K562 (cell line): ENCODE measurements around the gene CNTN2. TPM values are rescaled to one million over a fixed set of nuclear protein-coding genes. Genes with fewer than 3 reads are reported as not detected.

ENCODE experiments used
- ATAC-seq: fragments of 200-7000 bp; cut with Tn5 transposase; 3 replicates; pipeline ENCODE4 v1.9.1; 2020; ENCODE audit warnings: moderate library complexity
- BruUV-seq: library from RNA; stranded (reverse); fragments of 400-500 nt; replicated peaks from 2 replicates; lab custom pipeline; 2021; lab: Mats Ljungman, UMichigan
- CTCF ChIA-PET: fragments of 300-600 bp; formaldehyde crosslinking; extraction: SDS; loops from one replicate; lab custom pipeline; 2021; ENCODE audit warnings: low intra/inter-chr PET ratio; lab: Yijun Ruan, JAX
- POLR2A ChIA-PET: fragments of 300-600, 350-650 bp; sonication (Branson Sonifier 250); formaldehyde crosslinking; extraction: SDS; loops from one replicate; lab custom pipeline; 2021; ENCODE audit warnings: antibody characterized with exemption, inconsistent platforms; lab: Yijun Ruan, JAX
- DNase-seq, 4 experiments: peaks; one replicate each; pipeline versions ENCODE4 v3.0.0 to v3.0.0-alpha.2; 2011 to 2018; ENCODE audit warnings: low spot score in 3 of 4, mixed read lengths in 3 of 4; ENCODE audit errors: extremely low read depth in 1 of 4
- FAIRE-seq: peaks from 2 replicates; lab custom pipeline; 2011; peaks lifted over from hg19 to GRCh38; lab: Jason Lieb, UNC
- H2AFZ ChIP-seq: 2 replicates; pipeline ENCODE4 v1.6.0; 2011; ENCODE audit warnings: low read depth, low read length, control low read depth, inconsistent platforms
- H3K27ac ChIP-seq: fragments of 200-600 bp; 3 replicates; pipeline ENCODE4 v1.8.0; 2011; ENCODE audit warnings: low read depth, mild to moderate bottlenecking, control low read depth, inconsistent platforms, low read length, moderate library complexity, mixed read lengths; ENCODE audit errors: extremely low read depth
- H3K27me3 ChIP-seq, 2 experiments: fragments of 300-600 bp in 1 of 2; 2 replicates in 1 of 2; 3 replicates in 1 of 2; pipeline versions ENCODE4 v1.6.0 to v1.8.0; 2011; ENCODE audit warnings: inconsistent platforms in 2 of 2, low read length in 2 of 2, mild to moderate bottlenecking in 1 of 2, mixed read lengths in 1 of 2, moderate library complexity in 1 of 2; ENCODE audit not compliant: control insufficient read depth in 2 of 2, insufficient read depth in 2 of 2
- H3K36me3 ChIP-seq: fragments of 300-600 bp; 3 replicates; pipeline ENCODE4 v1.8.0; 2011; ENCODE audit warnings: mild to moderate bottlenecking, low read length, inconsistent platforms; ENCODE audit not compliant: control insufficient read depth, insufficient read depth
- H3K4me1 ChIP-seq, 2 experiments: fragments of 200-600 bp in 1 of 2; replicated peaks in 1 of 2; 2 replicates in 1 of 2; 3 replicates in 1 of 2; pipeline versions ENCODE4 v1.5.1 to v1.8.0; 2011; ENCODE audit warnings: inconsistent platforms in 2 of 2, low read length in 2 of 2, mild to moderate bottlenecking in 1 of 2, mixed read lengths in 1 of 2, moderate library complexity in 1 of 2; ENCODE audit not compliant: control insufficient read depth in 2 of 2, insufficient read depth in 2 of 2
- H3K4me2 ChIP-seq: 2 replicates; pipeline ENCODE4 v1.6.1; 2011; ENCODE audit warnings: low read length, control low read depth, inconsistent platforms, mixed read lengths; ENCODE audit not compliant: insufficient read depth
- H3K4me3 ChIP-seq: fragments of 200-600 bp; sonication (generic), shearing (Covaris generic); 2 replicates; pipeline ENCODE4 v1.5.1; 2016; ENCODE audit warnings: control low read depth, inconsistent platforms
- H3K79me2 ChIP-seq: fragments of 200-600 bp; 3 replicates; pipeline ENCODE4 v1.8.0; 2011; ENCODE audit warnings: low read length, inconsistent platforms; ENCODE audit not compliant: control insufficient read depth, insufficient read depth
- H3K9ac ChIP-seq, 2 experiments: 2 replicates each; pipeline versions ENCODE4 v1.6.0 to v1.6.1; 2011; ENCODE audit warnings: low read depth in 2 of 2, low read length in 2 of 2, control low read depth in 1 of 2, inconsistent platforms in 1 of 2, mild to moderate bottlenecking in 1 of 2, mixed read lengths in 1 of 2; ENCODE audit not compliant: insufficient read depth in 1 of 2
- H3K9me1 ChIP-seq: one replicate; pipeline ENCODE4 v1.6.0; 2011; ENCODE audit warnings: inconsistent platforms, mild to moderate bottlenecking, low read length, moderate library complexity; ENCODE audit not compliant: control insufficient read depth, insufficient read depth
- H3K9me3 ChIP-seq: replicated peaks from 2 replicates; pipeline ENCODE4 v1.5.1; 2011; ENCODE audit warnings: low read depth, low read length, inconsistent platforms; ENCODE audit not compliant: control insufficient read depth, insufficient read depth
- H4K20me1 ChIP-seq: replicated peaks from 2 replicates; pipeline ENCODE4 v1.6.1; 2011; ENCODE audit warnings: low read length, inconsistent platforms, mixed read lengths; ENCODE audit not compliant: control insufficient read depth, insufficient read depth
- ARID3B ChIP-seq: fragments of 250-450 bp; sonication (Bioruptor Pico); IDR thresholded peaks from 2 replicates; pipeline ENCODE4 v1.4.0; 2020; ENCODE audit warnings: borderline replicate concordance
- CREB3L1 ChIP-seq: fragments of 450-650 bp; IDR thresholded peaks from 2 replicates; pipeline ENCODE4 v1.6.1; 2014; ENCODE audit warnings: low read depth, mild to moderate bottlenecking, moderate library complexity, borderline replicate concordance
- CTBP1 ChIP-seq: fragments of 450-650 bp; IDR thresholded peaks from 2 replicates; pipeline ENCODE4 v1.6.1; 2016; ENCODE audit warnings: borderline replicate concordance
- CTCFL ChIP-seq: IDR thresholded peaks from 2 replicates; pipeline ENCODE4 v1.6.1; 2011; ENCODE audit warnings: borderline replicate concordance, low read depth, mild to moderate bottlenecking, moderate library complexity, low read length; ENCODE audit not compliant: insufficient read depth, poor library complexity, severe bottlenecking
- FIP1L1 ChIP-seq: fragments of 200-400 bp; formaldehyde crosslinking; IDR thresholded peaks from 2 replicates; pipeline ENCODE4 v1.6.1; 2018; ENCODE audit warnings: mild to moderate bottlenecking, low read depth, low read length; ENCODE audit not compliant: poor library complexity, severe bottlenecking
- NFIX ChIP-seq: fragments of 250-450 bp; sonication (Bioruptor Pico); IDR thresholded peaks from 2 replicates; pipeline ENCODE4 v1.4.0; 2020; ENCODE audit warnings: low read depth, mild to moderate bottlenecking, moderate library complexity
- RBM34 ChIP-seq: fragments of 200-400 bp; formaldehyde crosslinking; IDR thresholded peaks from 2 replicates; pipeline ENCODE4 v1.6.1; 2018; ENCODE audit warnings: low read length, borderline replicate concordance; ENCODE audit not compliant: insufficient read depth
- ZBTB33 ChIP-seq: sonication (generic); formaldehyde crosslinking; IDR thresholded peaks from 2 replicates; pipeline ENCODE4 v1.8.1; 2023; ENCODE audit warnings: mild to moderate bottlenecking, missing genetic modification reagents
- WGBS: fragments of 100-300 bp; shearing (Covaris generic); methylation state at CpG from one replicate; pipeline ENCODE4 v1.1.6; 2016; ENCODE audit warnings: low coverage, mixed read lengths; ENCODE audit not compliant: insufficient coverage; ENCODE audit errors: missing lambda C conversion rate; 5-methylcytosine and 5-hydroxymethylcytosine counted together
- in situ Hi-C: fragments of 300-500 bp; cut with MboI; formaldehyde crosslinking; loops from 4 replicates; pipeline ENCODE4 v1.15.0; 2018; ENCODE audit warnings: inconsistent platforms, mixed read lengths
- intact Hi-C: fragments of 100-400 bp; cut with micrococcal nuclease; formaldehyde crosslinking; loops from 2 replicates; pipeline ENCODE4 v1.14.2; 2022
- polyA plus RNA-seq, 8 experiments: library from polyadenylated mRNA; depleted of rRNA in 4 of 8; stranded (reverse) in 5 of 8; unstranded in 3 of 8; fragments of >200 nt; fragmentation: Nextera tagmentation in 2 of 8; fragmentation: Illumina TruSeq in 1 of 8; extraction: Ambion mirVana in 2 of 8; extraction: Trizol in 1 of 8; gene quantifications; 2 replicates each; pipeline versions ENCODE4 v1.2.1 to v1.2.3, GENCODE V29; 2011 to 2014; ENCODE audit warnings: inconsistent platforms in 1 of 8, missing spikeins in 1 of 8
- total RNA-seq, 7 experiments: library from RNA; depleted of rRNA in 6 of 7; stranded (reverse); fragments of >200 nt in 6 of 7; fragmentation: Illumina TruSeq in 2 of 7; extraction: Trizol in 2 of 7; gene quantifications; 2 replicates each; pipeline versions ENCODE4 v1.2.1 to v1.2.3, GENCODE V29; 2011 to 2021; ENCODE audit warnings: low replicate concordance in 1 of 7

CNTN2 gene
- total and polyA plus RNA-seq, 9 of the 15 experiments (the other 6 are each of a cell fraction or from before 2014, with no cell fraction given) = not detected

DNA sequence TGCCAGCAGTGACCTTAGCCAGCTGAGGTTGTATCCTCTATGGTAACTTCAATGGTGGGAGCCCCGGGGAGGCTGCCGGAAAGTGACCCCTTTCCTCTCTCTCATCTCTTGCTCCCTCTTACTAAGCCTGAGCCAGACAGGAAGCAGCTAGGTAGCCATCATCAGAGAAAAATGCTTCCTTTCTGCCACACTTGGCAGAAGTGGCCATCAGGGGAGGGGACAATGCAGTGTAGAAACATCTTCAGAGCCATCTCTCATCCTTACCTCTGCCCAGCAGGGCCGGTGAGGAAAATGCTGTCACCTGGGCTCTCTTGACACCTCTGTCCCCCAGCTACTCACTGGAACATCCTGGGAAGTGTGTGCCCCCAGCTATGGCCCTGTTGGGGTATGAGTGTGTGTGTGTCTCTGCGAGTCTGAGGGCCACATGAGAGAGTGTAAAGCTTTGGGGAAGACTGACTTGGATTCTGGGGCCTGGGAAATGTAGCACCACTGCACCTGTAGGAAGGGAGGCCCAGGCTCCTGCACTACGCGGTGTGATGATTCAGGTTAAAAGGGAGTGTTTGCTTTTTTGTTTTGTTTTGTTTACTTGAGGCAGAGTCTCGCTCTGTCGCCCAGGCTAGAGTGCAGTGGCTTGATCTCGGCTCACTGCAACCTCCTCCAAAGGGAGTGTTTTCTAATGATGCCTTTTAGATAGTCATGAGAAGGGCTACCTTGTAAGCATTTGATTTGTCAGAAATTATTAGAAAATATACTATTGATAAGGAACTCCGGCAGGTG, 48.7 kb upstream of the CNTN2 start (continued):
- TF ChIP-seq CTBP1 (no peak), CREB3L1 (no peak), NFIX (CRISPR knock-in tag) (no peak)

DNA sequence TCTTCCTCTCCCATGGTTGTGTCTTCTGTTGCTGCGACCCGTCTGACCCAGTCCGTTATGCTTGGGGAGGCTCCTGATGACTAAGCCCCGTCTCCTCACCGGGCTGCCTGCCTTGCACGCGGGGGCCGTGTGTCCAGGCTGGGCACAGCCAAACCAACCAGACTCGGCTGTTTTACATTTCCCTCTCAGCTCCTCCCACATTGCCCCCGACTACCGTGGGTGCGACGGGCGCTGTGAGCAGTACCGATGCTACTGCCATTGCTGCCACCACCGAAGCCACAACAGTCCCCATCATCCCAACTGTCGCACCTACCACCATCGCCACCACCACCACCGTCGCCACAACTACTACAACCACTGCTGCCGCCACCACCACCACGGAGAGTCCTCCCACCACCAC, 46.0 kb upstream of the CNTN2 start:
- in situ Hi-C loops = no loop called here
- no peaks in the 10 kb centered on the region for H3K9me1 ChIP-seq
- H3K4me3 ChIP-seq = no peak overlapping the region
- H4K20me1 ChIP-seq = peaks cover 6% of the 10 kb centered on the region; the same call in 1 of the 2 replicates
- H3K4me2 ChIP-seq = no peak overlapping the region
- POLR2A ChIA-PET = interaction anchor here (1.2 kb wide), 1 partner anchor 13 kb away, joined by 3 read pairs; no protein-coding TSS in a partner anchor
- ATAC-seq (no peak), DNase-seq (no peak), FAIRE-seq (no peak)
- CTCF ChIA-PET = no interaction called here
- no peaks in the 10 kb centered on the region for H3K79me2 ChIP-seq
- H3K36me3 ChIP-seq = no peaks in the 10 kb centered on the region
- H2AFZ ChIP-seq = no peak overlapping the region
- no peak for TF ChIP-seq FIP1L1
- TF ChIP-seq ARID3B (CRISPR knock-in tag) = no peak
- no peak for TF ChIP-seq CTCFL
- TF ChIP-seq RBM34 = no peak
- no peak for TF ChIP-seq ZBTB33 (CRISPR knock-in tag)
- H3K27me3 ChIP-seq = peaks cover 84 to 95% of the 10 kb centered on the region in 2 experiments
- H3K9ac ChIP-seq = no peak overlapping the region
- no peak overlapping the region for H3K27ac ChIP-seq
- intact Hi-C loops = no loop called here
- WGBS = 1% methylated on average over 22 of the region's 22 CpGs
- 0 out of 5 replicates have a peak, but pooled peaks cover 0 to 2% of the 10 kb centered on the region in 2 experiments for H3K4me1 ChIP-seq
- no TSS peak for BruUV-seq
- H3K9me3 ChIP-seq = no peaks in the 10 kb centered on the region
